Chondrocyte (in vitro differentiated cells): ENCODE data around the gene TPSB2. TPM values are rescaled to one million over a fixed set of nuclear protein-coding genes. Genes with fewer than 3 reads are reported as not detected.

ENCODE experiments used
- DNase-seq: peaks from one replicate; pipeline ENCODE4 v3.0.0; 2021; ENCODE audit warnings: mixed read lengths, low spot score
- H3K27ac Mint-ChIP-seq: one replicate; pipeline ENCODE4 v1.8.0; 2021; ENCODE audit warnings: mild to moderate bottlenecking, moderate library complexity, mixed read lengths; ENCODE audit not compliant: unreplicated experiment
- H3K27me3 Mint-ChIP-seq: 2 replicates; pipeline ENCODE4 v1.8.0; 2021; ENCODE audit warnings: low read depth, mixed read lengths
- H3K36me3 Mint-ChIP-seq: 2 replicates; pipeline ENCODE4 v1.8.0; 2021; ENCODE audit warnings: low read depth, mixed read lengths
- H3K4me1 Mint-ChIP-seq: 2 replicates; pipeline ENCODE4 v1.8.0; 2021; ENCODE audit warnings: low read depth, mild to moderate bottlenecking, mixed read lengths
- H3K4me3 Mint-ChIP-seq: one replicate; pipeline ENCODE4 v1.8.0; 2021; ENCODE audit warnings: mild to moderate bottlenecking, moderate library complexity, mixed read lengths; ENCODE audit not compliant: unreplicated experiment
- H3K9me3 Mint-ChIP-seq: 2 replicates; pipeline ENCODE4 v1.8.0; 2021; ENCODE audit warnings: low read depth, mixed read lengths
- CTCF ChIP-seq: fragments of 200-600 bp; sonication (generic); IDR thresholded peaks from 2 replicates; pipeline ENCODE4 v1.5.0; 2021; ENCODE audit warnings: antibody characterized with exemption, mild to moderate bottlenecking, moderate library complexity
- total RNA-seq: library from RNA; stranded (reverse); gene quantifications from 3 replicates; pipeline ENCODE4 v1.2.1, GENCODE V29; 2021

The TPSB2 gene
- total RNA-seq, 1 donor from 2014 or later = not detected

DNA sequence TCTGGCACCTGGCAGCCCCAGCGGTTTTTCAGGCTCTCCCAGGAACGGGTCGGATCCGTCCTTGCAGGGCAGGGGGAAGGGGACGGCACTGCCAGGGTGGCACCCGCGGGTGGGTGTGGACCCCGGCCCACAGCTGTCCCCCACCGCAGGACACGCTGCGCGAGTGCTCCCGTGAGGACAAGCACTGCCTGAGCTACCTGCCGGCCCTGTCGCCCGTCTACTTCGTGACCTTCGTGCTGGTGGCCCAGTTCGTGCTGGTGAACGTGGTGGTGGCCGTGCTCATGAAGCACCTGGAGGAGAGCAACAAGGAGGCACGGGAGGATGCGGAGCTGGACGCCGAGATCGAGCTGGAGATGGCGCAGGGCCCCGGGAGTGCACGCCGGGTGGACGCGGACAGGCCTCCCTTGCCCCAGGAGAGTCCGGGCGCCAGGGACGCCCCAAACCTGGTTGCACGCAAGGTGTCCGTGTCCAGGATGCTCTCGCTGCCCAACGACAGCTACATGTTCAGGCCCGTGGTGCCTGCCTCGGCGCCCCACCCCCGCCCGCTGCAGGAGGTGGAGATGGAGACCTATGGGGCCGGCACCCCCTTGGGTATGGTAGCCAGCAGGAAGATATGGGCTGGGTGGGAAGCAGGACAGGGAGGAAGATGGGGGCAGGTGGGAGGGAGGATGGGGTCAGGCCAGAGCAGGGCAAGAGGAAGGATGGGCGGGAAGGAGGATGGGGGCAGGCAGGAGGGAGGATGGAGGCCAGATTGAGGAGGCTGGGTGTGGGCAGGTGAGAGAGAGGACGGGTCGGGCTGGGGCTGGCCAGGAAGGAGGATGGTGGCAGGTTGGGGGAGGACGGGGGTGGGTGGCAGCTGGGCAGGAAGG, 11.7 kb downstream of the TPSB2 start:
- H3K4me3 Mint-ChIP-seq = no peak overlapping the region

GRCh38 chr16:1217526-1217925, 12.5 kb downstream of the TPSB2 start:
- H3K36me3 Mint-ChIP-seq = peaks cover 19% of the 10 kb centered on the region
- H3K4me1 Mint-ChIP-seq = no peaks in the 10 kb centered on the region
- H3K9me3 Mint-ChIP-seq = no peaks in the 10 kb centered on the region
- no peak for TF ChIP-seq CTCF
- H3K27ac Mint-ChIP-seq = no peak overlapping the region
- H3K4me3 Mint-ChIP-seq = no peak overlapping the region
- no peak for DNase-seq
- H3K27me3 Mint-ChIP-seq = no peaks in the 10 kb centered on the region

More for the DNA sequence above, 11.7 kb downstream of the TPSB2 start:
- Mint-ChIP-seq H3K27me3 (no peaks in the 10 kb centered on the region), H3K27ac (no peak overlapping the region), H3K4me1 (no peaks in the 10 kb centered on the region), H3K9me3 (no peaks in the 10 kb centered on the region), H3K36me3 (peaks cover 19% of the 10 kb centered on the region)
- no peak for DNase-seq
- TF ChIP-seq CTCF = no peak

- Mint-ChIP-seq H3K4me3 (no peak overlapping the region), H3K36me3 (peaks cover 19% of the 10 kb centered on the region), H3K27ac (no peak overlapping the region), H3K27me3 (no peaks in the 10 kb centered on the region), H3K9me3 (no peaks in the 10 kb centered on the region), H3K4me1 (no peaks in the 10 kb centered on the region)
- DNase-seq = no peak
- no peak for TF ChIP-seq CTCF
Measured at GRCh38 chr16:1216681-1217400, 13.1 kb downstream of the TPSB2 start.

- no peaks in the 10 kb centered on the region for H3K4me1 Mint-ChIP-seq
- TF ChIP-seq CTCF = no peak
- H3K27ac Mint-ChIP-seq = no peak overlapping the region
- DNase-seq = no peak
- H3K4me3 Mint-ChIP-seq = no peak overlapping the region
- no peaks in the 10 kb centered on the region for H3K27me3 Mint-ChIP-seq
- peaks cover 14% of the 10 kb centered on the region for H3K36me3 Mint-ChIP-seq
- H3K9me3 Mint-ChIP-seq = no peaks in the 10 kb centered on the region
Measured at GRCh38 chr16:1216296-1216619, 13.7 kb downstream of the TPSB2 start.

GRCh38 chr16:1215574-1216295, 14.2 kb downstream of the TPSB2 start:
- H3K4me3 Mint-ChIP-seq = no peak overlapping the region

More at GRCh38 chr16:1215574-1216295, 14.2 kb downstream of the TPSB2 start:
- Mint-ChIP-seq H3K36me3 (peaks cover 12% of the 10 kb centered on the region), H3K9me3 (no peaks in the 10 kb centered on the region), H3K4me1 (no peaks in the 10 kb centered on the region), H3K27me3 (no peaks in the 10 kb centered on the region), H3K27ac (no peak overlapping the region)
- DNase-seq = no peak
- no peak for TF ChIP-seq CTCF
